ENCODE results near the gene ATP6V1E1. TPM values are rescaled to one million over a fixed set of nuclear protein-coding genes. Genes with fewer than 3 reads are reported as not detected.

The ATP6V1E1 gene
- polyA plus RNA-seq, 1 of the 3 experiments (the other 2 are of a cell fraction): 140 TPM

DNA sequence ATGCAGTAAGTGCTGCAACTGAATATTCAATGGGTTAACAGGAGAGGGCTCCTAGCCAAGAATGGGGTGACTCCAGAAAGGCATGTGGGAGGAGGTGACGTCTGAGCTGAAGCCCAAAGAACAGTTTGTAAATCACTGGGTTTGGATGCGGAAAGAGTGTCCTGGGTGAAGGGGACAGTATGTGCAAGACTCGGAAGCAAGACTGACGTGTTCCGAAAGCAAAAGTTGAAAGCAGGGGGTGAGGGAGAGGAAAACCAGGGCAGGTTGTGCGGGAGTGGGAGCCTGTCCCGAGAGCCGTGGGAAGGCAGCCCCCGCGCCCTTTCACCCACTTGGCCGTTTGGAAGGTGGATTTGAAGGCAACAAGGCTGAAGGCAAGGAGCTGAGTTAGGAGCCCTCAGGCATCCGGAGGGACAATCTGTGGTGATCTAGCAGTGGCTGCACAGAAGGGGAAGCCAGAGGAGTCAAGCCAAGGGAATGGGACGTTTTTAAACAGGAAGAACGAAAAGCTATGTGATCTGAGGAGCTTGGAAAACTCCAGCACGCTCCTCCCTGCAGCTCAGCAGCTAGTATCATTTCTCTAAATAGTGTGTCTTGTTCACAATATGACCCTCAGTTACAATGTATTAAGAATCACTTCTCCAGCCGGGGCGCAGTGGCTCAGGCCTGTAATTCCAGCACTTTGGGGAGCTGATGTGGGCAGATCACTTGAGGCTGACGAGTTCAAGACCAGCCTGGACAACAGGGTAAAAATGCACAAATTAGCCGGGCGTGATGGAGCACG lies 57.5 kb downstream of the ATP6V1E1 start:
- Histone ChIP-seq H3K27ac (ENCODE audit: low read depth in 2 of 2, low read length in 1 of 2) (no peak overlapping the region), H4K20me1 (ENCODE audit: insufficient read depth) (no peaks in the 10 kb centered on the region), H3K27me3 (ENCODE audit: insufficient read depth) (no peaks in the 10 kb centered on the region), H3F3A (replicated peaks; ENCODE audit: insufficient read depth) (no peaks in the 10 kb centered on the region), H3K4me2 (no peak overlapping the region), H3K9me2 (no peaks in the 10 kb centered on the region), H3K9ac (no peak overlapping the region), H3K4me3 (ENCODE audit: low read depth in 2 of 2, low read length in 1 of 2) (no peak overlapping the region), H3K9me3 (no peaks in the 10 kb centered on the region), H2AFZ (ENCODE audit: low read depth) (no peak overlapping the region), H3K79me2 (ENCODE audit: insufficient read depth) (no peaks in the 10 kb centered on the region), H3K4me1 (ENCODE audit: control insufficient read depth in 1 of 2, insufficient read depth in 2 of 2, low read depth in 1 of 2, low read length in 1 of 2) (no peaks in the 10 kb centered on the region; a peak in 2 of 4 replicates), H3K36me3 (replicated peaks in 1 of 2; ENCODE audit: control insufficient read depth in 1 of 2, insufficient read depth in 2 of 2, low read length in 1 of 2) (no peaks in the 10 kb centered on the region)
- TF ChIP-seq MEF2A (IDR thresholded peaks at IDR 0.05; ENCODE audit: borderline replicate concordance, low read depth) (no peak), TEAD4 (IDR thresholded peaks at IDR 0.05; ENCODE audit: borderline replicate concordance, insufficient read depth) (no peak)
- WGBS (ENCODE audit: low lambda C conversion rate): 75% methylated on average over 21 of the region's 21 CpGs
- ChIA-PET POLR2A (no interaction called here), CTCF (interaction anchor here (3.3 kb wide), 1 partner anchor 12 kb away, joined by 10 read pairs; no protein-coding TSS in a partner anchor)
- no peak for DNase-seq

GRCh38 chr22:17569971-17570511 lies 58.5 kb downstream of the ATP6V1E1 start:
- WGBS (ENCODE audit: low lambda C conversion rate): 23% methylated on average over 6 of the region's 8 CpGs
- TF ChIP-seq FOXJ3 (CRISPR knock-in tag; IDR thresholded peaks at IDR 0.05) (no peak), IRF3 (IDR thresholded peaks at IDR 0.05; ENCODE audit: low read depth, low read length) (no peak)
- TF ChIP-seq, protein P1, sequence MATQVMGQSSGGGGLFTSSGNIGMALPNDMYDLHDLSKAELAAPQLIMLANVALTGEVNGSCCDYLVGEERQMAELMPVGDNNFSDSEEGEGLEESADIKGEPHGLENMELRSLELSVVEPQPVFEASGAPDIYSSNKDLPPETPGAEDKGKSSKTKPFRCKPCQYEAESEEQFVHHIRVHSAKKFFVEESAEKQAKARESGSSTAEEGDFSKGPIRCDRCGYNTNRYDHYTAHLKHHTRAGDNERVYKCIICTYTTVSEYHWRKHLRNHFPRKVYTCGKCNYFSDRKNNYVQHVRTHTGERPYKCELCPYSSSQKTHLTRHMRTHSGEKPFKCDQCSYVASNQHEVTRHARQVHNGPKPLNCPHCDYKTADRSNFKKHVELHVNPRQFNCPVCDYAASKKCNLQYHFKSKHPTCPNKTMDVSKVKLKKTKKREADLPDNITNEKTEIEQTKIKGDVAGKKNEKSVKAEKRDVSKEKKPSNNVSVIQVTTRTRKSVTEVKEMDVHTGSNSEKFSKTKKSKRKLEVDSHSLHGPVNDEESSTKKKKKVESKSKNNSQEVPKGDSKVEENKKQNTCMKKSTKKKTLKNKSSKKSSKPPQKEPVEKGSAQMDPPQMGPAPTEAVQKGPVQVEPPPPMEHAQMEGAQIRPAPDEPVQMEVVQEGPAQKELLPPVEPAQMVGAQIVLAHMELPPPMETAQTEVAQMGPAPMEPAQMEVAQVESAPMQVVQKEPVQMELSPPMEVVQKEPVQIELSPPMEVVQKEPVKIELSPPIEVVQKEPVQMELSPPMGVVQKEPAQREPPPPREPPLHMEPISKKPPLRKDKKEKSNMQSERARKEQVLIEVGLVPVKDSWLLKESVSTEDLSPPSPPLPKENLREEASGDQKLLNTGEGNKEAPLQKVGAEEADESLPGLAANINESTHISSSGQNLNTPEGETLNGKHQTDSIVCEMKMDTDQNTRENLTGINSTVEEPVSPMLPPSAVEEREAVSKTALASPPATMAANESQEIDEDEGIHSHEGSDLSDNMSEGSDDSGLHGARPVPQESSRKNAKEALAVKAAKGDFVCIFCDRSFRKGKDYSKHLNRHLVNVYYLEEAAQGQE (IDR thresholded peaks at IDR 0.05; ENCODE audit: low read depth, low read length): no peak
- Histone ChIP-seq H3K9me3 (no peaks in the 10 kb centered on the region), H3K4me3 (ENCODE audit: low read depth in 2 of 2, low read length in 1 of 2) (no peak overlapping the region), H3K4me1 (ENCODE audit: control insufficient read depth in 1 of 2, insufficient read depth in 2 of 2, low read depth in 1 of 2, low read length in 1 of 2) (no peaks in the 10 kb centered on the region; a peak in 2 of 4 replicates), H3F3A (replicated peaks; ENCODE audit: insufficient read depth) (no peaks in the 10 kb centered on the region), H3K36me3 (replicated peaks in 1 of 2; ENCODE audit: control insufficient read depth in 1 of 2, insufficient read depth in 2 of 2, low read length in 1 of 2) (no peaks in the 10 kb centered on the region), H3K9me2 (no peaks in the 10 kb centered on the region), H3K27ac (ENCODE audit: low read depth in 2 of 2, low read length in 1 of 2) (no peak overlapping the region), H2AFZ (ENCODE audit: low read depth) (no peak overlapping the region), H3K27me3 (ENCODE audit: insufficient read depth) (no peaks in the 10 kb centered on the region), H3K9ac (no peak overlapping the region), H3K4me2 (no peak overlapping the region), H4K20me1 (ENCODE audit: insufficient read depth) (no peaks in the 10 kb centered on the region), H3K79me2 (ENCODE audit: insufficient read depth) (no peaks in the 10 kb centered on the region)
- DNase-seq: no peak
- POLR2A ChIA-PET: no interaction called here
- CTCF ChIA-PET: interaction anchor here (2.3 kb wide), 1 partner anchor 11 kb away, joined by 11 read pairs; no protein-coding TSS in a partner anchor

Measured in SK-N-SH (cell line).